ENCODE measurements around the gene IFNA13.
A peak's percentile ranks its signal among the peaks of the same experiment; 100 is the strongest.
"Not testable (repeated sequence)": the region's sequence is repeated elsewhere in the genome, so short reads cannot be mapped to it uniquely, and the experiment has no call there.

IFNA13 gene

DNA sequence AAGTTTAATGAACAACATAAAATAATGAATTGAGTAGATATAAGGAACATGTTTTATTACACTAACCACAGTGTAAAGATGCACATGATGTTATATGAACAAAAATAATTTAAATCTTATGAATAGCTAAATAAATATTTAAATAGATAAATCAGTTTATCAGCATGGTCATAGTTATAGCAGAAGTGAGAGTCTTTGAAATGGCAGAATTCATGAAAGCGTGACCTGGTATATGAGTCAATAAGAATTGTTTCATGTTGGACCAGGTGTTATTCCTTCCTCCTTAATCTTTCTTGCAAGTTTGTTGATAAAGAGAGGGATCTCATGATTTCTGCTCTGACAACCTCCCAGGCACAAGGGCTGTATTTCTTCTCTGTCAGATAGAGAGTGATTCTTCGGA, 688 bp downstream of the IFNA13 start:
- intact Hi-C loops (cut with DNase I); DNase-seq: not testable (repeated sequence)

DNA sequence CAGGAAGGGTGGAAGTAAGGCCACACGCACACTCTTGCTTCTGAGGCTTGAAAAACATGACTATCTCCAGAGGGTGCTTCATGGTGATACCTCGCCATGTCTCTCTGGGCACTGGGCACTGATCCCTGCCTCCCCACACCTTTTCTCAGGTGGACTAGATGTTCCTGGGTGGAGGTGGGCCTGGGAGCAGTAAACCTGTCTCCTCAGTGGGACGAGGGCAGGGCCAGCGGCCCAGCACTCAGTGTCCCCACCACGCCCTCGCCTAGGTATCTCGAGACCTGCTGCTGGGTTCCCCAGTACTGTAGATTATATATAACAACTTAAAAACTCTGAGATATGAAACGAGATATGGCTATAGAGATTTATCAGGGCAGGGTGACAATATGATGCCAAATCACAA, 5.6 kb downstream of the IFNA13 start:
- intact Hi-C loops (cut with DNase I), result no loop called here
- no peak for DNase-seq

DNA sequence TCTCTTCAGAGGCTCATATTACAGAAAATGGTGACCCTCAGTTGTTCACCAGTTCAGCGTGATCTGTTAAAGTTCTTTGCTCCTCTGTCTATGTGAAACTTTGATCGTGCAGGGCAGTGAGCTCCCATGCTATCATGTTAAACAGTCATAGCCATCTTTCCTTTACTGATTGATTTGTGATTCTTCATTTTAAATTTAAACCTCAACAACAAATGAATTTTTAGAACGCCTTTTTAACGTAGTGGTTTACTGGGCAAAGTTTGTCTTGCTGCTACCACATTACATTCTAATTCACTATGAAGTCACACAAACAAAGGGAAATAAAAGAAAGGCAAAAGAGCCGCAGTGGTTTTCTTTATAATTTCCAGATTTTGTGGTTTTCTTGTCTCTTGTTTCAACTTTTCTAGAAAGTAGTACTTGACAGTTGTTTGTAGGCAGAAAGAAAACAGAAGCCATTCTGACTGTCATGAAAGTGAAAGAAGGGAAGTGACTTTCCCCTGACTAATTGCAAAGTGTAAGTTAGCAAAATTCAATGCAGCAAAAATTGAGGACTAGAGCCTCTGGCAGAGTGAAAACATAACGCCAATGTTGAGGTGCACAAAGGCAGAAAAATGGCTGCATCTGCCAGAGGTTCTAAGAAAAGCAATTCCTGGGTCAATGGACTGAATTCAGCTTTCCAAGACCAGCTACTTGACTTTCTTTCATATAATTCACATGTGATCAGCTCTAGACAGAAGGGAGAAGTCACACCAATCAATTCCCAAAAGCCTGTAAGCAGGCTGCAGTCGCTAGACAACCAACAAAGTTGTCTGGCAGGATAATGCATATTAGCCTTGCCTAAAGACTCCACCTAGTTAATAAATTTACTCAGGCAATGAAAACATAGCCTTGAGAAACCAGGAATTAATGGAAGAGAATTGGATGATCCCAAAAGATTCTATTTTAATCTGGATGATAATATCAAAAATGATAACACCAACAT, 10.1 kb downstream of the IFNA13 start:
- DNase-seq, result no peak
- intact Hi-C loops (cut with DNase I), result no loop called here

DNA sequence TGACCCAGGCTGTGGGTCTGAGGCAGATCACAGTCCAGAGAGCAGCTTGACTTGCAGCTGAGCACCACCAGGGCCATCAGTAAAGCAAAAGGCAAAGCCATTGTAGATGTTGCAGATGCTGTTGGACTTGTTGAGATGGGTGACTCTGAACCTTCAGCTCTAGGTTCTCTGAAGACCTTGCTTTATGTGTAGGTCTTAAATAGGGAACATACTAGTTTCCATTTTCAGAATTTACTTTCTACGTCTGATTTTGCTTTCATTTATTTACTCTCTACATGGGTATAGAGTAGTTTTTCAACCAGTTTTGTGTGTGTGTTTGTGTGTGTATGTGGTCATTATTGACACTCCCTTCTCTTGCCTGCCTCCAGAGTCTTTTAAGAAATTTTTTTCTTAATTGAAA, 17.1 kb downstream of the IFNA13 start, which contains the start of gene IFNA6:
IFNA6 (minus strand) TSS at position 101 of the 400 bp plus-strand sequence; CDS start at position 101, 0 bp downstream.
- no peak for DNase-seq
- intact Hi-C loops (cut with DNase I), result no loop called here

DNA sequence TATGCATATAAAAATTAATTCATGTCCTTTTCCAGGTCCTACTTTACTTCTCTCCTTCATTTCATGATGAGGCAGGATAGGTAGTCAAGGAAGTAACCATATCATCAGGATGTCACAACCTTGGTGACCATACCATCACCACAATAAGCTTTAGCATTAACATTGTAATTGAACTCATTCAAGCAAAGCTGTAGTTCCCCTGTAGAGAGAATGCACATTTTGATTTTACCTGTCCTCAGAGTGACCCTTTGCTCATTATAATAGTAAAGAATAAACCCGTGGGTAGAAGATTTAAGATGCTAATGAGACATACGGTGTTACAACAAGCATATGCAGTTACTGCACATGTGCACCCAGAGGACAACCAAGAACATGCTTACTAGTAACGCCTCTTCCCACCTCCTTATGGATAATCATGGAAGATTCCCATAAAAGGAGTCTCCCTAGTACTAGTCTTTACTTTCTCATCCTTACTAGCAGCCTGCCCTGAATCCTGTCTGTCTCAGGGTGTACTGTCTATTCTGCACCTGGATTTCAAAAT, 19.4 kb downstream of the IFNA13 start:
- no peak for DNase-seq
- intact Hi-C loops (cut with DNase I), result no loop called here

DNA sequence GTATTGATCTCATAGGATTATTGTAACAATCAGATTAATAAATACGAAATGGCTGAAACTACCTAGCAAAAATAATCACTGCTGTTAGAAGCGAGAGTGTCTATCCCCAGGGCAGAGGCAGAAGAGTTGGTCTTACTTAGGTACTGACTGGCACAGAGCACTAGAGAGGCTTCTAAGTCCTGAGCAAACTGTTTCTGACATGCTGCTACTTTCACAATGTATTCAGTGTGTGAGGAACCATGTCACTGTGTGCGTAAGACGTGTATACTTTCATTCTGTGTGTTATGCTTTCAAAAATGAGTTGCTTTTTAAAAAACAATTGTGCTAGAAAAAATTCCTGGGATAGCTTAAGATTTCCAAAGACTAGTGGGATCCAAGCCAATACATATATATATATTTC, 27.1 kb downstream of the IFNA13 start:
- no peak for DNase-seq
- intact Hi-C loops (cut with DNase I), result no loop called here

DNA sequence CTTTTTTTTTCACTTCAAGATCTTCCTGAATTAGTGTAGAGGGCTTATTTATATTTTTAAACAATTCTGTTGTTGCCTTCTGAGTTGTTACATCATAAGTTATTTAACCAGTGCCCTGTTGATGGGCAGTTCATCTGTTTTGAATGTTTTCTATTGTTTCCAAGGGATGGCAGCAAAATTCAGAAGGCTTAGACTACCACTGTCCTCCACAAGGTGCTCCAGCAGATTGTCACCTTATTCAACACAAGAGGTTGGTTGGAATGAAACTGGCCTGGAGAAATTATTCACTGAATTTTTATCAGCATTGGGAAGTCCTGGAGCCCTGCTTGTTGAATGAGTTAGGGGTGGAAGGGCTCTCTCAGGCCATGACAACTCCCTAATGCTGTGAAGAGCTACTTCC, 31.4 kb downstream of the IFNA13 start:
- DNase-seq, result no peak
- intact Hi-C loops (cut with DNase I), result no loop called here

DNA sequence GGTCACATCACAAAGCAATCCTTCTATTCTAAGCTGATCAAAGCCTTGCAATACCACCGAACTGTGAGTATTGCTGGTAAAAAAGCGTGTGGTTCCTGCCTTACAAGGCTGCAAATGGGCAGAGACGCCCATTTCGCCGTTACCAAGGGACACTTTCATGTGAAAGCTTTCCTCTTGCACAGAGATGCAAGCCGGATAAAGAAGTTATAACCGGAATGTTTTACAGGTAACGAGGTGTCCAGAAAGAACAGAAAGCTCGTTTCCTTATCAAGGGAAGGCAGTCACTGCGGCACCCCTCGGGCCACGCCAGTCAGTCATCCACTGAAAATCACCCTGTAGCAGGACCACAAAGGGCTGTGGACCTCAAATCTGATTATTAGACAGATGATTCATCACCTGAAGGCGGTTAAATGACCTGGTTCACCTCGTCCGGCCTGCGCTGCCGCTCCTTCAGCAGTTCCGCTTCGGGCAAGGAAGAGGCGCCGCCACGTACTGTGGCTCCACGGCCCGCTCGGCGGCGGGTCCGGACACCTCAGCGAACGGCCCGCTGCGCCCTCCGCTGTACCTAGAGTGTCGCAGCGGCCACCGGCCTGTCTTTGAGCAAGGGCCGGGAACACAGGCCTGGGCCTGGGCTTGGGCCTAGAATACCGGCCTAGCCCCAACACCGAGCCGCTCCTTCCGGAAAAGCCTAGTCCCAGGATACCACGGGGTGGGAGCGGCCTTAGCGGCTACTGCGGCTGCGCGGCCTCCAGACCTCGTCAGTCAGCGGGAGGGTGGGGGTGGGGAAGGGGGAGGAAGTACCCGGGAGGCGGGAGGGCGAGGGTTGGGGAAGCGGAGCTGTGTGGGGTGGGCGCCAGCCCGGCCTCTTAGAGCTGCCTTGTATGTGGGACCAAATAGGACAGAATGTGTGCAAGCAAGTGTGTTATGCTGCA, 32.9 kb downstream of the IFNA13 start, which contains the start of gene KLHL9:
KLHL9 (minus strand) TSS at position 704 of the 932 bp plus-strand sequence; CDS start at position 159, 545 bp downstream.
- peak; percentile 86 to 98 (median 94) for DNase-seq
- intact Hi-C loops (cut with DNase I), result loop anchor here (2.0 kb wide), 1 partner anchor 68 kb away; no protein-coding TSS in a partner anchor

DNA sequence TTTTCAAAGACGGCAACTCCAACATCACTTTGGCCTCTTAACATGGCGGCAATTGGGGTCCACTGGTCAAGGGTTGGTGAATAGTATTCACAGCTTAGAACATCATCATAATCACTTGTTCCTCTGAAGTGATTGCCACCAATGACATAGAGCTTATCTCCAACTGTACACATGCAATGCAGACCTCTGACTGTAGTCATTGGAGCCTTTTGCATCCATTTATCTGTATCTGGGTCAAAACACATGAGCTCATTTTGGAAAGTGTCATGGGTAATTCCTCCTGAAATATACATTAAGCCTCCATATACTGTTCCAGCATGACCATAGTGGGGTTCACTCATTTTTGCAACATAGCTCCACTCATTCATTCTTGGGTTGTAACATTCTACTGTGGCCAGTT, 34.6 kb downstream of the IFNA13 start:
- no peak for DNase-seq
- intact Hi-C loops (cut with DNase I), result no loop called here

DNA sequence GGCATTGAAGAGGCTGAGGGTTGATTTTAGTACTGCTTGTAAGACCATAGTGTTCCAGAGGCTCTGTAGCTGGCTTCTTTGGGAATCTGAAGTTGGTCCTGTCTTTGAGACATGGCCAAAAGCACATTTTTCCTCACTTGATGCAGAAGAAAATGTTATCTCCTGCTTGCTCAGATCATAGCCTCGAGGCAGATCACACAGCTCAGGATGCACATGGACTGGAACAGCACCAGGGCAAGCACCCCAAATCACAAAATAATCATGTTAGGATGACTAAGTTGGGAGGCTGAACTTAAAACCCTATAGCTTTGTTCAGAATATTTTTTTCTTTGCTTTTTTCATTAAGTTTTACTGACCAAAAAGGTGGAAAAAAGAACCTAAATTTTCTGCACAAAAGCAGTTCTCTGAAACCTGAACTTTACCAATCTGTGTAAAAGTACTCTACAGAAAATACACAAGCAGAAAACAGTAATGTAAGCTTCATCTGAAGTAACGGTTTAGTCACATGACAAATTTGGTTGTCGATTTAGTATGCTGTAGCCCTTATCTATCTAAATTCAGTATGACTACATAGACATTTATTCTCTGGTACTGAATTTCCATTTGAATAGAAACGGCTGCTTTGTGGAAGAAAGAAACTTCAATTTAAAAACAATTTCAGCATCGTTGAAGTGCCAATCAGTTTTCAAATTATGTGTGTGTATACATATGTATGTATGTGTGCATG, 36.0 kb downstream of the IFNA13 start:
- intact Hi-C loops (cut with DNase I), result no loop called here
- DNase-seq, result no peak

DNA sequence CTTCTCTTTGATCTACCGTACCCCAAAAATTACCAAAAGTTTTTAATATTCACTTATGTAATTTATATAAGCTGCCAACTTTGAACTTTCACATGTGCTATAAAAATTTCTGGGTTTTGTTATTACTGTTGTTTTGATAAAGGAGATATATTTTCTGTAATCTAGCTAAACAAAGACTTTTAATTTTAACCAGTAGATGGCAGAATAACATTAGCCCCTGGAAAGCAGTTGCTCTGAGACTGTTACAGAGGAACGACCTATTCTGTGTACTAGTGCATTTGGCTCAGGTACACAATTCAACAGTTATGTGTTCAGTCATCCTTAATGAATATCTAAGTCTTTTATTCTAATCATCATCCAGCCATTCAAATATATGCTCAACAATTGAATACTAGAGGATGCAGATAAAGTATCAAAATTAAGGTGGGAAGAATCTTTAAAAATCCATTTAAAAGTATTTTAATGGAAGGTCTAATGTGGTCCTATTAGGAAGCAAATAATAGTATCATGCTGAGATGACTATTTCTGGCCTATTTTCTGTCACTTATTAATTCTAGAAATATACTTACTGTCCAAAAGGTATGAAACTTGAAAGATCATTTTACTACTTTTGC, 41.2 kb downstream of the IFNA13 start:
- peak in 1 of 42 donors; percentile 20 for DNase-seq

DNA sequence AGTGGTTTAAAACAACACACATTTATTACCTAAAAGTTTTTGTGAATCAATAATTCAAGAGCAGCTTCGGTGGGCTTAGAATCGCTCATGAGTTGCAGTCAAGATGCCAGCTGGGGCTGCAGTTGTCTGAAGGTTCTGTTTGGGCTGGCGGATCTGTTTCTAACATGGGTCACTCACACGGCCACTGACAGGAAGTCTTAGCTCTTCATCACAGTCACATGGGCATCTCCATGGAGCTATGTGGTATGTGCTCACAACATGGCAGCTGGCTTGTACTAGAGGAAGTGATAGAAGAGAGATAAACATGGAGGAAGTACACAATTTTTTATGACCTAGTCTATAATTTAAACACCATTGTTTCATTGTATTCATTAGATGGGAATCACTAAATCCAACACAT, 43.8 kb downstream of the IFNA13 start:
- no peak for DNase-seq
- intact Hi-C loops (cut with DNase I), result no loop called here

More for the DNA sequence above, 41.2 kb downstream of the IFNA13 start:
- intact Hi-C loops (cut with DNase I), result no loop called here

DNA sequence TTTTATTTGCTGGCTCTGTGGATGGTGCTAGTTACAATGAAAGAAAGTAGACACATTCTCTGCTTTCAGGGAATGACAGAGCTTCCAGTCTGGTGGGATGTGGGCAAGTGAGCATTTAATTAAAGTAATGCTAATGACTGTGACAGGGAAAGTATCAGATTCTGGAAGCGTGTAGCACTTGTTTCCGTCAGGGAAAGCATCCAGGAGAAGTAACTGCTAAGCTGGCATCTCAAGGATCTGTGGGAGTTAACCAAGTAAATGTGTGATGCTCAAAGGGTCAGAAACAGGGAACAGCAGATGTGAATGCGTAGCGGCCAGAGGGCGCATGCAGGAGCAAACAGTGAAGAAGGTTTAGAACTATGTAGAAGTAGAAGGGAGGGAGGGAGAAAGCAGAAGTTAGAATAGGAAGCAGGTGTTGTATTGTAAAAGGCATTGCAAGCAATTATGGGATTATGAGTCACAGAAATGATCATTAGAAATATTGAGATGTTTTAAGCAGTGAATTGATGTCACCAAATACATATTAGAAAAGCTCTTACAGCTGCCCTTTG, 44.9 kb downstream of the IFNA13 start:
- intact Hi-C loops (cut with DNase I), result no loop called here
- no peak for DNase-seq

DNA sequence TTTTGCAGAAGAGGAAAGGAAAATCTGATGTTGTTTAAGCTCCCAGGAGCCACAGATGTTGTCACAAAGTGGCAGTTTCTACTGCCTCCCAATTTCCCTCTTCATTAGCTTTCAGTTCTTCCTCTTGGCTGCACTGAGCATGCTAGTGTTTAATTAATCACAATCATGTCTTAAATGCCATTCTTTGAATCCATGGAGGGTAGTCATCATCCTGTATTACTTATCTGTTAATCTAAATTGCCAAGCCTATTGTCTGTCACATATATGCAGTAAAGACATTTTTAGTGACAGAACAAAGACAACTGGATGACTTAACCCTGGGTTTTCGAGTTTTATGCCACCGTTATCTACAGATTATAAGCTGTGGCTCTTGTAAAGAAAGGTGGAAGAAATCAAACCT, 47.4 kb downstream of the IFNA13 start:
- intact Hi-C loops (cut with DNase I), result no loop called here
- DNase-seq, result no peak

DNA sequence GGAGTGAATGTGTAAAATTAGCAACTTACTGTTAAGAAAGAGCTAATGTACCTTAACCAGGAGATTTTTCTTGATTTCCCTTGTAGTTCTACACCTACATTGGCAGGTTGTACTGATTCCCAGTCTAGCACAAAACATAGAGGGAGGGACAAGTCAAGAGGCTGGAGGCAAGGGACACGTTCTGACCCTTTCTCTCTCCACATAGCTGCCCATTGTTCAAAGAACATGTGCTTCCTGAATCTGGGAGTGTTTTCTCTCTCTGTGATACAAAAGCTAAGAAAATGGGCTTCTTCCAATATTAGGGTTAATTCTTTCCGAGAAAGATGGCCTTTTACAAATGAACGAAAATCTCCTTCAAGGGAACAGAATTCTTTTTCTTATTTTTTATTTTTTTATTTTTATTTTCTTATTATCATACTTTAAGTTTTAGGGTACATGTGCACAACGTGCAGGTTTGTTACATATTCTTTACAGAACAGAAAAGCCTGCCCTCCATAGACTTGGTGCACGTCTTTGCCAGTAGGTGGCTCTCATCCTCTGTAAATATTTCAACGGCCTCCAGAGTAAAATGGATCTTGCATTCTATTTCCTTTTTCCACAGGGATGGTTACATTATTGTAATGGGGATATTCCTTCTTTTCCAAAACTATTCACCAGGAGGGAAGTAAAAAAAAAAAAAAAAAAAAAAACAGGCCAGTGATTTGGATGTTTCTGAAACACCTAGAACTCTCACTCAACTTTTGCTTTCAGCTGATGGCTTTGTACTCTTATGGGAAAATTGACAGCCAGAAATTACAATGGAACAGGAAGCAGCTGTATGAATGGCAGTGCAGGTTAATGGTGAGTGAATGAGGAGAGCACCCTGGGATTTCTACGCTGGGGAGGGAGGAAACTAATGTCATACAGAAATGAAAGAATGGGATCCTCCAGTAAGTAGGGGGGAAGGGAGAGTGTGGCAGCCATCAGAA, 49.6 kb downstream of the IFNA13 start:
- intact Hi-C loops (cut with DNase I), result loop anchor here (10.0 kb wide), 1 partner anchor 477 kb away; no protein-coding TSS in a partner anchor
- DNase-seq, result peak in 38 of 42 donors; percentile 14 to 81 (median 54)

Measured in head of caudate nucleus (tissue), 42 donors.